ENCODE results near the gene LIN54. TPM values are rescaled to one million over a fixed set of nuclear protein-coding genes. Genes with fewer than 3 reads are reported as not detected.

The LIN54 gene
- total and polyA plus RNA-seq, 8 donors = 1.2 to 40.3 (median 3.0) TPM

DNA sequence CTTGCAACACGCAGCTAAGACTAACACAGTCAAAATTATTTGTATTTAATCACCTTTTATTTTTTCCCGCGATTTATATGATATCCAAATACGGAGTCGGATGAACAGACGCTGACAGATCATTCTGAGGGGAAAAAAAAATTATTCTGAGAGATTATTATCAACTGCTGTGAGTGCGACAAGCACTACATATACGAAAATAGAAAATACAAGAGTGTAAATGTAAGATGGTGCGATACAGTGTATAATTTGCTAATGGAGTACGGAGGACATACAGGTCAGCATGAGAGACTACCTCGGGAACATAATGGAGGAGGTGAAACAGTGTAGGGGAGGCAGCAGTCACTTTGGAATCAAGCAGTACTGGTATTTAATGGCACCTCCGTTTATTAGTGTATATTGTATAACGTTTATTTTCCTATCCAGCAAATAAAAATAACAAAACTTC lies 2.8 kb upstream of the LIN54 start:
- no peaks in the 10 kb centered on the region for H3K9me3 ChIP-seq
- TF ChIP-seq, protein P1, sequence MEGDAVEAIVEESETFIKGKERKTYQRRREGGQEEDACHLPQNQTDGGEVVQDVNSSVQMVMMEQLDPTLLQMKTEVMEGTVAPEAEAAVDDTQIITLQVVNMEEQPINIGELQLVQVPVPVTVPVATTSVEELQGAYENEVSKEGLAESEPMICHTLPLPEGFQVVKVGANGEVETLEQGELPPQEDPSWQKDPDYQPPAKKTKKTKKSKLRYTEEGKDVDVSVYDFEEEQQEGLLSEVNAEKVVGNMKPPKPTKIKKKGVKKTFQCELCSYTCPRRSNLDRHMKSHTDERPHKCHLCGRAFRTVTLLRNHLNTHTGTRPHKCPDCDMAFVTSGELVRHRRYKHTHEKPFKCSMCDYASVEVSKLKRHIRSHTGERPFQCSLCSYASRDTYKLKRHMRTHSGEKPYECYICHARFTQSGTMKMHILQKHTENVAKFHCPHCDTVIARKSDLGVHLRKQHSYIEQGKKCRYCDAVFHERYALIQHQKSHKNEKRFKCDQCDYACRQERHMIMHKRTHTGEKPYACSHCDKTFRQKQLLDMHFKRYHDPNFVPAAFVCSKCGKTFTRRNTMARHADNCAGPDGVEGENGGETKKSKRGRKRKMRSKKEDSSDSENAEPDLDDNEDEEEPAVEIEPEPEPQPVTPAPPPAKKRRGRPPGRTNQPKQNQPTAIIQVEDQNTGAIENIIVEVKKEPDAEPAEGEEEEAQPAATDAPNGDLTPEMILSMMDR (IDR thresholded peaks at IDR 0.05) = no peak
- no peak for TF ChIP-seq EP300 (IDR thresholded peaks at IDR 0.05)
- TF ChIP-seq POLR2AphosphoS5 (IDR thresholded peaks at IDR 0.05) = no peak
- TF ChIP-seq POLR2A (IDR thresholded peaks at IDR 0.05) = no peak
- WGBS, 5 donors = 7 to 17% (median 9%) methylated on average over 13 of the region's 13 CpGs
- peak overlapping the region in 4 of 5 donors; percentile 92 to 95 (median 94) for H3K27ac ChIP-seq
- intact Hi-C loops (cut with DNase I; ENCODE audit: low total_unique reads) = no loop called here
- peaks cover 24 to 42% (median 38%) of the 10 kb centered on the region in 4 donors for H3K4me1 ChIP-seq
- H3K27me3 ChIP-seq = no peaks in the 10 kb centered on the region
- peak in 1 of 2 donors; percentile 32 for DNase-seq
- H3K36me3 ChIP-seq = no peaks in the 10 kb centered on the region
- H3K4me3 ChIP-seq = peak overlapping the region; percentile 69 to 88 (median 78)

DNA sequence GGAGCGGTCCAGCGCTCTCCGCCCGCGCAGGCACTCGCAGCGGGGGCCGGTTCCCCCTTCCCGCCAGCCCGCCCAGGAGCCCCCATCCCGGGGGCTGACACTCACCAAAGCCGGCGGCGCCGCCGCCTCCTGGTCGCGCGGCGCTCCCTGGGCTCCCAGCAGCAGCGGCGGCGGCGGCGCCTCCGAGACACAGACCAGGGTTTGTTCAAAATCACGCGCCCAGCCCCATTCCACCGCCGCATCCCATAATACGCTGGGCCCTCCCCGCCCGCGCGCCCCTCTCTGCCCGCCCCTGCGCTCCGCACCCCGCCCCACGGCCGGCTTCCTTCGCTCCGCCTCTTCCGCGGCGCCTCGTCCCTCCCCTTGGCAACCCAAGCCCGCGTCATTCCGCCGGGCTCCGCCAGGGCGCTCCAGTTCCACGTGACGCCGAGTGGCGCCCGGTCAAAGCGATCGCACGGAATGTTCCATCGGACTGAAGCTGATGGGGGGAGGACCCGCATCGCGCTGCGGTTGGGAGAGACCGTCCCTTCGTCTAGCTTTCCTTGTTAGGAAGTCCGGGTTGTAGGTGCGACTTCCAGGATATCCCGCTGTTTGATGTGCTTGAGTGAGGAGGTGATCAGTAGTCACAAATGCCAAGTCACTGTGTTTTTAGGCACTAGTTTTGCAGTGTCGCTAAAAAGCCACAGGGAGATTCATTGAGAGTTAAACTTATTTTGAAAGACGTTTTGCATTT lies 2.2 kb upstream of the LIN54 start:
- WGBS, 5 donors = 0 to 1% (median 1%) methylated on average over 23 to 73 of the region's 73 CpGs
- DNase-seq = peak; percentile 98 to 99

DNA sequence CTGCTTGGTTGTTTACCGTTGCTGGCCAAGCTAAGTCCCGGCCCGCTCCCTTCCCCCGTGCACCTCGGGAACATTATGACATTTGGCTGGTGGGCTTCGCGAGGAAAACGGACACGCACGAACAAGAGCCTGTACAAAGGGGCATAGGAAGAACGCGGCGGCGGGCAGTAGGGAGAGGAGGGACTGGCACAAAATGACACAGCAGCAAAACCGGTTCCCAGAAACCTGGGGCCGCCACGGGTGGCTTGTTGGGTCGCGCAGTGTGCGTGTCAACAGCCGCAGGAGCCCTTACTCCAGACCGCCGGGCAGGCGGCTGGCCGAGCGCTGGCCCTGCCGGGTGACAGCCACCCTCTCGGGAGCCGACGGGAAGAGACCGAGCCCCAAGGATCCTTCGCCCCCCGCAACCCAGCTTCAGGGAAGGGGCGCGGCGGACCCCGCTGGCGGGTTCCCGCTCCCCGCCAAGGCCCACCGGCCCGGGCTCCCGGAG lies 1.6 kb upstream of the LIN54 start:
- Histone ChIP-seq H3K36me3 (no peaks in the 10 kb centered on the region), H3K4me1 (peaks cover 25 to 53% (median 41%) of the 10 kb centered on the region in 4 donors), H3K4me3 (peak overlapping the region; percentile 69 to 88 (median 78)), H3K27me3 (no peaks in the 10 kb centered on the region), H3K27ac (peak overlapping the region; percentile 91 to 95 (median 93)), H3K9me3 (no peaks in the 10 kb centered on the region)
- TF ChIP-seq POLR2AphosphoS5 (IDR thresholded peaks at IDR 0.05) = no peak
- no peak for TF ChIP-seq EP300 (IDR thresholded peaks at IDR 0.05)
- TF ChIP-seq, protein P1 (IDR thresholded peaks at IDR 0.05) = no peak
- no peak for TF ChIP-seq POLR2A (IDR thresholded peaks at IDR 0.05)
- intact Hi-C loops (cut with DNase I; ENCODE audit: low total_unique reads) = no loop called here
- peak; percentile 51 to 79 for DNase-seq
- 0 to 1% (median 0%) methylated on average over 28 to 43 of the region's 43 CpGs for WGBS, 5 donors

More for the DNA sequence above, 2.2 kb upstream of the LIN54 start:
- H3K4me1 ChIP-seq = peaks cover 25 to 46% (median 41%) of the 10 kb centered on the region in 4 donors
- H3K4me3 ChIP-seq = peak overlapping the region; percentile 69 to 88 (median 78)
- TF ChIP-seq POLR2A (IDR thresholded peaks at IDR 0.05) = peak in 1 of 4 donors; percentile 21
- TF ChIP-seq, protein P1 (IDR thresholded peaks at IDR 0.05) = peak in 5 of 7 experiments; percentile 58 to 81 (median 68)
- peak; percentile 92 to 98 (median 97) for TF ChIP-seq POLR2AphosphoS5 (IDR thresholded peaks at IDR 0.05)
- TF ChIP-seq EP300 (IDR thresholded peaks at IDR 0.05) = peak; percentile 25
- peak overlapping the region; percentile 91 to 95 (median 93) for H3K27ac ChIP-seq
- no peaks in the 10 kb centered on the region for H3K27me3 ChIP-seq
- no peaks in the 10 kb centered on the region for H3K36me3 ChIP-seq
- H3K9me3 ChIP-seq = no peaks in the 10 kb centered on the region
- intact Hi-C loops (cut with DNase I; ENCODE audit: low total_unique reads) = no loop called here

DNA sequence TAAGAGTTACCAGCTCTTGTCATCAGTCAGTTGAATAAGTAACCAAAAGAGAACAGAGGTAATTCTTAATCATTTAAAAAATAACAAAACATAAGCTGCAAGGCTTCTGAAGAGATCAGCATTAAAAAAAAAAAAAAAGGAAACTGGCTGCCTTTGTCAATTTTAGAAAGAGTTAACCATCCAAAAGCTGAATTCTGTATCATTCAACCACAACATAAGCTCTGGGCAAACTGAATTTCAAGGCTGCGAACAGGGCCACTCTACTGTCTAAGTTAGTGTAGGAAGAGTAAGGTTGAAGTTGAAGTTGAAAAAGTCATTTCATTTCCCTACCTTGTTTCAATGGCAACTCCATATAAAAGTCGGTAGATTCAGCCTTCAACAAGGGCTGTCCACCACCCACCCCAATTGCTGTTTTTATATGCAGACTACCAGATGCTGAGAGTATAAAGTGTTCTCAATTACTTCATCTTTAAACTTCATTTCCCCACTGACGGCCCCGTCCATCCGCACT lies 1.1 kb upstream of the LIN54 start:
- Histone ChIP-seq H3K9me3 (no peaks in the 10 kb centered on the region), H3K36me3 (no peaks in the 10 kb centered on the region), H3K27ac (peak overlapping the region; percentile 91 to 95 (median 93)), H3K4me3 (peak overlapping the region; percentile 69 to 88 (median 78)), H3K4me1 (peaks cover 25 to 55% (median 42%) of the 10 kb centered on the region in 4 donors), H3K27me3 (no peaks in the 10 kb centered on the region)
- intact Hi-C loops (cut with DNase I; ENCODE audit: low total_unique reads) = no loop called here
- no peak for TF ChIP-seq EP300 (IDR thresholded peaks at IDR 0.05)
- TF ChIP-seq POLR2AphosphoS5 (IDR thresholded peaks at IDR 0.05) = no peak
- TF ChIP-seq POLR2A (IDR thresholded peaks at IDR 0.05) = no peak
- TF ChIP-seq, protein P1 (IDR thresholded peaks at IDR 0.05) = no peak
- no peak for DNase-seq
- 1 to 3% (median 2%) methylated on average over 5 of the region's 5 CpGs for WGBS, 5 donors

Measured in stomach (tissue), 9 donors.